WTC11 (cell line): ENCODE data around the gene CHST6.

Source experiments
- ATF2 ChIP-seq: sonication (generic); formaldehyde crosslinking; IDR thresholded peaks from 2 replicates; pipeline ENCODE4 v1.8.1; 2022; ENCODE audit warnings: low read depth, missing genetic modification reagents, borderline replicate concordance
- ATF3 ChIP-seq: sonication (generic); formaldehyde crosslinking; conservative IDR thresholded peaks from 2 replicates; pipeline ENCODE4 v1.8.1; 2022; ENCODE audit warnings: mild to moderate bottlenecking, missing genetic modification reagents
- CTCF ChIP-seq: fragments of 200-600 bp; IDR thresholded peaks from 2 replicates; pipeline ENCODE4 v1.8.0; 2022; ENCODE audit warnings: antibody characterized with exemption
- IRF2 ChIP-seq: sonication (generic); formaldehyde crosslinking; IDR thresholded peaks from 2 replicates; pipeline ENCODE4 v1.8.0; 2022; ENCODE audit warnings: low read depth, missing genetic modification reagents, borderline replicate concordance
- NFE2L1 ChIP-seq: sonication (generic); formaldehyde crosslinking; IDR thresholded peaks from 2 replicates; pipeline ENCODE4 v1.8.1; 2023; ENCODE audit warnings: missing genetic modification reagents
- PRRX2 ChIP-seq: fragments of 250-450 bp; sonication (Bioruptor Pico); IDR thresholded peaks from 2 replicates; pipeline ENCODE4 v1.8.0; 2021; ENCODE audit warnings: mild to moderate bottlenecking
- SMAD4 ChIP-seq: sonication (generic); formaldehyde crosslinking; IDR thresholded peaks from 2 replicates; pipeline ENCODE4 v1.8.0; 2022; ENCODE audit warnings: mild to moderate bottlenecking, missing genetic modification reagents
- SP1 ChIP-seq: sonication (generic); formaldehyde crosslinking; conservative IDR thresholded peaks from 2 replicates; pipeline ENCODE4 v1.8.1; 2022; ENCODE audit warnings: missing genetic modification reagents
- ZBTB21 ChIP-seq: sonication (generic); formaldehyde crosslinking; IDR thresholded peaks from 2 replicates; pipeline ENCODE4 v1.8.1; 2023; ENCODE audit warnings: mild to moderate bottlenecking, missing genetic modification reagents, borderline replicate concordance
- ZNF121 ChIP-seq: sonication (generic); formaldehyde crosslinking; IDR thresholded peaks from 2 replicates; pipeline ENCODE4 v1.8.0; 2023; ENCODE audit warnings: missing genetic modification reagents

- no peak for TF ChIP-seq NFE2L1 (CRISPR knock-in tag)
- TF ChIP-seq CTCF: no peak
- no peak for TF ChIP-seq ZBTB21
- no peak for TF ChIP-seq ATF2 (CRISPR knock-in tag)
- TF ChIP-seq IRF2 (CRISPR knock-in tag): no peak
- no peak for TF ChIP-seq ZNF121 (CRISPR knock-in tag)
- no peak for TF ChIP-seq SP1
- no peak for TF ChIP-seq SMAD4 (CRISPR knock-in tag)
- no peak for TF ChIP-seq PRRX2 (CRISPR knock-in tag)
- TF ChIP-seq ATF3 (CRISPR knock-in tag): no peak
Observed at GRCh38 chr16:75494661-75495075, 573 bp downstream of the CHST6 start.
